22Rv1 (cell line): Measurements from ENCODE around the gene TMC3.

Source experiments
- H3K27ac ChIP-seq: fragments of 450-650 bp; 2 replicates; pipeline ENCODE4 v1.5.1; 2017
- CTCF ChIP-seq: fragments of 450-650 bp; IDR thresholded peaks from 2 replicates; pipeline ENCODE4 v1.5.1; 2017; ENCODE audit warnings: mild to moderate bottlenecking
- ZFX ChIP-seq: fragments of 450-650 bp; IDR thresholded peaks from 2 replicates; pipeline ENCODE4 v1.6.1; 2017; ENCODE audit warnings: antibody characterized with exemption, borderline replicate concordance

TMC3 gene

GRCh38 chr15:81304226-81304625 lies 69.8 kb downstream of the TMC3 start:
- H3K27ac ChIP-seq, result no peak overlapping the region
- TF ChIP-seq ZFX, result no peak

GRCh38 chr15:81303244-81304225 lies 70.5 kb downstream of the TMC3 start:
- H3K27ac ChIP-seq, result no peak overlapping the region
- TF ChIP-seq ZFX (no peak), CTCF (no peak)

- TF ChIP-seq ZFX (no peak), CTCF (no peak)
- H3K27ac ChIP-seq, result no peak overlapping the region
Measured at GRCh38 chr15:81302701-81303109, 71.3 kb downstream of the TMC3 start.

GRCh38 chr15:81301815-81302399 lies 72.1 kb downstream of the TMC3 start:
- H3K27ac ChIP-seq, result no peak overlapping the region
- TF ChIP-seq ZFX (no peak), CTCF (no peak)

DNA sequence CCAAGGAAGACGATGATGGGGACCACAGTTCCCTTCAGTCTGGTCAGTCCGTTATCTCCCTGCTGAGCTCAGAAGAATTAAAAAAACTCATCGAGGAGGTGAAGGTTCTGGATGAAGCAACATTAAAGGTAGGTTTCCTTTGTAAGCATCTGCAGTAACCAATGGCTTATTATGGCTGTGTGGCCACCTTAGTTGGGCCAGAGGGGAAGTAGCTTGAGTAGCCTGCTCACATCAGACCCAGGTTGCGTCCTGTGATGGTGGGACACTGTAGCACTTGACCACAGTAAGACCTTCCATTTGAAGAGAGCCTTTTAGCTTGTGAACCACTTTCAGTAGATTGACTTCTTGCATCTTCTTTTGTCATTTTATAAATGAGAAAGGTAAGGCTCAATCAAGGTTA lies 72.6 kb downstream of the TMC3 start:
- H3K27ac ChIP-seq, result no peak overlapping the region

GRCh38 chr15:81299630-81300273 lies 74.3 kb downstream of the TMC3 start:
- TF ChIP-seq ZFX, result no peak
- no peak for TF ChIP-seq CTCF
- no peak overlapping the region for H3K27ac ChIP-seq

More for the DNA sequence above, 72.6 kb downstream of the TMC3 start:
- TF ChIP-seq ZFX (no peak), CTCF (no peak)

GRCh38 chr15:81299156-81299555 lies 74.9 kb downstream of the TMC3 start:
- no peak overlapping the region for H3K27ac ChIP-seq

More at GRCh38 chr15:81299156-81299555, 74.9 kb downstream of the TMC3 start:
- TF ChIP-seq ZFX (no peak), CTCF (no peak)
